HG03135 (cell line): Measurements from ENCODE around the gene IL1RAPL2.

Source experiments
- ATAC-seq: cut with Tn5 transposase; IDR thresholded peaks from one replicate; pipeline ENCODE4 v1.9.1; 2021; ENCODE audit warnings: mild to moderate bottlenecking, moderate library complexity; ENCODE audit not compliant: unreplicated experiment

The IL1RAPL2 gene

GRCh38 chrX:105260291-105261043 lies 694.5 kb downstream of the IL1RAPL2 start:
- ATAC-seq, result no peak

DNA sequence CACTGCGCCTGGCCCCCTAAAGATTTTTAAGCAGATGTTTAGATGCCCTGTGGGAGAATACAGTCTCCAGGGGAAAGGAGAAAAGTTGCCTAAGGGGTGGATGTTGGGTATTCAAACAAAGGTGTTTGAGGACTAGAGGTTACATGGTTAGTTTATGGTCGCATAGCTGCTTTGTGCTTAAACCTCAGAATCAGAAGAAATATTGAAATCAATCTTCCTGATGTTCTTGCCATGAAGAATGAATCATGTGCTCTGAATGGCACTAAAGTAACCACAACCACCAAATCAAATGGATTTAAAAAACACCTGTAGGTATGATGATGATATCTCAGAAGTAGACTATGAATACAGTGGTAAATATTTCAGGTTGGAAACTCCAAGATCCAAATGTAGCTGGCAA lies 697.2 kb downstream of the IL1RAPL2 start:
- ATAC-seq, result no peak

DNA sequence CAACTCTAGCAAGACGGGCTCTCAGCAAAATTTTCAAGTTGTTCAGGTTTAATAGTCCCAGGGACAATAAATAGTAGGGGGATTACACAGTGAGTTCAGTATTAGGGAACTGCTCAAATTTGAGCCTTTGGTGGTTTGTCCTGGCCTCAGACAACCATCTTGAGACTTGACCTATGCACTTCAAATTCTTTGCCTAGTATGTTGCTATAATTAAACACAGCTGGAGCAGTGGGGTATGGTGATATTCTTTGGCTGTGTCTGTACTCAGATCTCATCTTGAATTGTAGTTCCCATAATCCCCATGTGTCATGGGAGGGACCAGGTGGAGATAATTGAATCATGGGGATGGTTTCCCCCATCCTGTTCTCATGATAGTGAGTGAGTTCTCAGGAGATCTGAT lies 697.8 kb downstream of the IL1RAPL2 start:
- no peak for ATAC-seq

GRCh38 chrX:105265093-105265492 lies 699.1 kb downstream of the IL1RAPL2 start:
- no peak for ATAC-seq

DNA sequence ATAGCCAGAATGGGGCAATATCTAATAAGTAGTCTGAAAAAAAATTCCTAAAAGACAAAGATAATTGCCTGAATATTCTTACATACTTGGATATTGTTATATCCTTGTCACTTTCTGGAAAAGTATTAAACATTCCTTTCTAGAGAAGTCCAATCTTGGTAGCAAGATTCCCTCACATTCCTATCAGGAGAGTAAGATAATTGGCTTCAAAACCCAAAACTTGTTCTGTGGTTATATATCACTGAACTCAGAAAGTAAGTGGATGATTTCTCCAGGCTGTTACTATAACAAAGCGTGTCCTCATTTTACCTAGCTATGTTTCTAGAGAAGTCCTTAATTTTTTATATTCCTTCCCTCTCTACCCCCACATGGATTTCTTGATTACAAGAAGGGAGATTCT lies 700.5 kb downstream of the IL1RAPL2 start:
- no peak for ATAC-seq

DNA sequence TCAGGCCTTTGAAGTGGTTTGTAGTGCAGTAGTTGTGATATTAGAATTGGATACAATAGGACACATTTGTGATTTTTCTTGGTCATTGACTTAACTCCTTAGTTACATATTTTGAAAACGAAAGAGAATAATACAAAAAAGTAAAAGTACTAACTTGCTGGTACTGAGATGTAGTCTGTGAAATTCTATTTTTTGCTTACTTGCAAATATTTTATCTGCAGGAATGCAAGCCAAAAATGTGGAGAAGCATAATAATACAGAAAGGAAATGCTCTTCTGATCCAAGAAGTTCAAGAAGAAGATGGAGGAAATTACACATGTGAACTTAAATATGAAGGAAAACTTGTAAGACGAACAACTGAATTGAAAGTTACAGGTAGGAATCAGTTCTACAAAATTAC lies 701.2 kb downstream of the IL1RAPL2 start:
- ATAC-seq, result no peak

DNA sequence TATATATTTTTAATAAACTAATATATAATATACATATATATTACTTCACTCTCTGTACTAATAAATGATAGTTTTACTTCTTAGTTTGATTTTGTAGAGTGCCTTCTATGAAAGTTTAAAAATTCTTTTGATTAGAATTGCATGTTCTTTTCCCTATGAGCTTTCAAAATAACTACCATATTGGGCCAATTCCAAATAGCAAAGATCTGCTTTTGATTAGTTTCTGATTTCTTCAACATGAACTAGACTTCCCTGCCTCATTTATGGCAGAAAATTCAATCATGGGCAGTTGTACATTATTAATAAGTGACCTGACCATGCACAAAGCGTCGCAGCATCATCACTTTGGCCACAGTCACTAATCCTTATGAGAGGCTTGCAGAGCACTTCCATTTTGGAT lies 703.4 kb downstream of the IL1RAPL2 start:
- ATAC-seq, result no peak

GRCh38 chrX:105273326-105273725 lies 707.3 kb downstream of the IL1RAPL2 start:
- no peak for ATAC-seq

GRCh38 chrX:105274091-105274490 lies 708.1 kb downstream of the IL1RAPL2 start:
- ATAC-seq, result no peak

- ATAC-seq, result no peak
Observed at GRCh38 chrX:105277132-105277531, 711.1 kb downstream of the IL1RAPL2 start.

GRCh38 chrX:105282077-105282476 lies 716.1 kb downstream of the IL1RAPL2 start:
- ATAC-seq, result no peak

- ATAC-seq, result no peak
Observed at GRCh38 chrX:105297041-105297440, 731.0 kb downstream of the IL1RAPL2 start.

DNA sequence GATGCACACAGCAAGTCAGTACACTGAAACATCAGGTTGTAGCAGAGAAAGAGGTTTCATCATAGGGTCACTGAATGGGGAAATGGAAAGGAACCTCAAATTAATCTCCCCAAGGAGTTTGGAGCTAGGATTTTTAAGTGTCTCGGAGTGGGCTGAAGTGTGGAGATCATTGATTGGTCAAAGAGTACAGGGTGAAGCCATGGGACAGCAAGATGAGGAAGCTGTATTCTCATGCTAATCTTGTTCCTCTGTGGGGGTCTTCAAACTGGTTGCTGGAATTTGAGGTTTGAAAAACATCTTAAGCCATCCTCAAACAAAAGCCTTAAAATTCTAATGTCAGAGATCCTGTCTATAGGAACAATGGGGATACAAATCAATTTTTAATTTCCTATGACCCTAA lies 733.3 kb downstream of the IL1RAPL2 start:
- no peak for ATAC-seq

DNA sequence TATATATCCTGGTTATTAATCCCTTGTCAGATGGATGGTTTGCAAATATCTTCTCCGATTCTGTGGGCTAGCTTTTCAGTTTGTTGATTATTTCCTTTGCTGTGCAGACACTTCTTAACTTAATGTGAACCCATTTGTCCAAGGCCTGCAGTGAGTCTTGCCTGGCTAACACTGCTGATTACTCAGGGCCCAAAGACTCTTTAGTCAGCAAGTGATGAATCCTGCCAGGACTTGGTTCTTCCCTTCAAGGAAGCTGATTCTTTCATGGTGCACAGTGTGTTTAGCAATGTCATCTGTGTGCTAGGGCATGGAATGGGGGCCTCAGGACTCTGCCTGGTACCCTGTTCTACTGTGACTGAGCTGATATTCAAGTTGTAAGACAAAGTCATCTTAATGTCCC lies 736.2 kb downstream of the IL1RAPL2 start:
- no peak for ATAC-seq

DNA sequence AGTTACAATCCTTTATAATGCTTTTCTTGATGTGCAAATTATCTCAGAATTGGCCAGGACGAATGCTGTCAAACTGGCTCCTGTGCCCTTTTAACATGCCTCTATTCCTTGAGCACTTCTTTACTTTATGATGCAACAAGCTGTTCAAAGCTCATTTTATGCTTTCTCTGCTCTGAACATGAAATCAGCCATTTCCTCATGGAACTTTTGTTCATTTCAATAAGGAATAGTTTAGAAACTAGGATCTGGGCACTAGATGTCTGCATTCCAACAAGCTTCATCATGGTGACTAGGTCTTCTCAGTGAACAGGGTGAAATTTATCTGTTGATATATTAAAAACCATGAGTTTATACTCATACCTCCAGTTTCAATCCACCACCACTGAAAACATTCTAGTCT lies 741.8 kb downstream of the IL1RAPL2 start:
- no peak for ATAC-seq

DNA sequence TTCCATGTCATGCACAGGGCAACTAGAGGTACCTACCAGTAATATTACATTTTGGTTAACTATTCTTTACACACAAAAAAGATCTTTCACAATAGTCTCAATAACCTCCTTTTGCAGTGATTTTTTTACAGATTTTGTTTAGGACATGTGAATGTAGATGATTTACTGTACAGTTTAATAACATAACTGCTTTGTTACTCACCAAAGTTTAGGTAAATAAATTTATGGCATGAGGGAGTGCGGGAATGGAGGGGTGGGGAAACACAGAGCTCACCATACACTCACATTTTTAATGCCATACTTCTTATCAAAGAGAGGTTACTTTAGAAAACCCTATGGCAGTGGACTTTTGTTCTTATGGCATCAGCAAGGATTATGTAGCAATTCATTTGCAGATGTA lies 747.6 kb downstream of the IL1RAPL2 start:
- no peak for ATAC-seq

DNA sequence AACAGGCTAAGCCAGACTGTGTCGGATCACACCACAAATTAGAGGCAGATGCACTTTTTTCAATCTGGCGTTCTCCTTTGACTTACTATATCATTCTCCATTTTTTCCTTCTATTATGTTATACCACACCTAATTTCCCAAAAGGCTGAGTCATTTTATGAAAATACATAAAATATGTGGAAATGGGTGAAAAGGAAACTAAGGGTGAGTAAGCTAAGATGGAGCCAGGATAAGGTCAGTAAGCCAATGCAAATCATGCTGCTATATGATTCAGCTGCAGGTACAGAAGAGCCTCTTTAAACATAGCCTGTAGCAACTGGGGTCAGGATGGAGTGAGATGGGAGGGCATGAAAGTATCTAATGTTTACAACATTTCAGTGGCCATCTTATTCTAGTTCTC lies 748.5 kb downstream of the IL1RAPL2 start:
- ATAC-seq, result no peak

DNA sequence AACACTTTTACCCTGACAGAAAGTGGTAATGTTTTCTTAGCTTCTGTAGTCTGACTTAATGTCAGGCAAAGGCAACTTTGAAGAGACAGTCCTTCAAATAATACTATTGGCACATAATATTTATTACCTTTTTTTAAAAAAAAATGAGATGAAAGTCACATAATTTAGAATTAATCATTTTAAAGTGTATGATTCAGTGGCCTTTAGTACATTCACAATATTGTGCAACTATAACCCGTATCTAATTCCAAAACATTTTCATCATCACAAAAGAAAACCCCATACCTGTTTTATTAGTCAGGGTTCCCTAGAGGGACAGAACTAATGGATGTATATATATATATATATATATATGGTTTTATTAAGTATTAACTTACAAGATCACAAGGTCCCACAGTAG lies 749.2 kb downstream of the IL1RAPL2 start:
- ATAC-seq, result no peak

- no peak for ATAC-seq
Observed at GRCh38 chrX:105317117-105317516, 751.1 kb downstream of the IL1RAPL2 start.

GRCh38 chrX:105323928-105324327 lies 757.9 kb downstream of the IL1RAPL2 start:
- no peak for ATAC-seq

DNA sequence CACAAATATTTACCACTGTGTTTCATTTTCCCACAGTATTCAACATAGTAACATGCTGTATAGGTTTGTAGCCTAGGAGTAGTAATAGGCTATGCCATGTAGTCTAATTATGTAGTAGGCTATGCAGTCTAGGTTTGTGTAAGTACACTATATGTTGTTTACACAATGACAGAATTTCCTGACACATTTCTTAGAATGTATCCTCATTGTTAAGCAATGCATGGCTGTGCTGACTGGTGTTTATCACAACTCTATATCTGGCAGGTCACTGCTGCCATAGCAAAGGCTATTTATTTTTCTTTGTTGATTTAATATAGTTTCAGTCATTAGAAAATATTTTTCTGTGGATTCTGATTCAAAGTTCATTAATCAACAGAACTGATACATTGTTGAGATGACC lies 762.8 kb downstream of the IL1RAPL2 start:
- ATAC-seq, result no peak

- no peak for ATAC-seq
Observed at GRCh38 chrX:105331244-105331643, 765.2 kb downstream of the IL1RAPL2 start.

GRCh38 chrX:105347373-105347772 lies 781.4 kb downstream of the IL1RAPL2 start:
- no peak for ATAC-seq
